PC-3 (cell line): ENCODE data around the gene FILIP1L. TPM values are rescaled to one million over a fixed set of nuclear protein-coding genes. Genes with fewer than 3 reads are reported as not detected.

Source experiments
- ATAC-seq: fragments of 200-7000 bp; cut with Tn5 transposase; 2 replicates; pipeline ENCODE4 v1.9.1; 2020; ENCODE audit warnings: mild to moderate bottlenecking, moderate library complexity
- BruUV-seq: library from RNA; stranded (reverse); fragments of 400-500 nt; replicated peaks from 2 replicates; lab custom pipeline; 2021; lab: Mats Ljungman, UMichigan
- CTCF ChIA-PET: fragments of 300-600 bp; sonication (Branson Sonifier 250); formaldehyde crosslinking; loops from one replicate; lab custom pipeline; 2022; ENCODE audit warnings: antibody characterized with exemption; lab: Charles Lee
- POLR2A ChIA-PET: fragments of 300-600 bp; sonication (Branson Sonifier 250); formaldehyde crosslinking; loops from one replicate; lab custom pipeline; 2022; ENCODE audit warnings: antibody characterized with exemption; ENCODE audit not compliant: unreplicated experiment; lab: Charles Lee
- DNase-seq: peaks from one replicate; pipeline ENCODE4 v3.0.0-alpha.2; 2015
- H2AFZ ChIP-seq: fragments of 300-600 bp; sonication (generic); 2 replicates; pipeline ENCODE4 v1.6.0; 2016; ENCODE audit warnings: antibody characterized with exemption, low read length
- H3F3A ChIP-seq: fragments of 300-600 bp; sonication (generic); one replicate; pipeline ENCODE4 v1.6.0; 2017; ENCODE audit warnings: antibody characterized with exemption, low read length, control low read depth, mild to moderate bottlenecking; ENCODE audit not compliant: unreplicated experiment
- H3K27ac ChIP-seq: fragments of 300-600 bp; sonication (generic); 2 replicates; pipeline ENCODE4 v1.5.1; 2016; ENCODE audit warnings: mild to moderate bottlenecking, low read length
- H3K27me3 ChIP-seq: fragments of 300-600 bp; sonication (generic); 2 replicates; pipeline ENCODE4 v1.6.1; 2016; ENCODE audit warnings: low read length, mixed read lengths
- H3K36me3 ChIP-seq: fragments of 300-600 bp; sonication (generic); 2 replicates; pipeline ENCODE4 v1.6.1; 2016; ENCODE audit warnings: low read depth, mixed run types, low read length, mixed read lengths
- H3K4me1 ChIP-seq: fragments of 300-600 bp; sonication (generic); 2 replicates; pipeline ENCODE4 v1.5.1; 2016; ENCODE audit warnings: low read length; ENCODE audit not compliant: insufficient read depth
- H3K4me2 ChIP-seq: fragments of 300-600 bp; sonication (generic); 2 replicates; pipeline ENCODE4 v1.6.0; 2016; ENCODE audit warnings: low read length
- H3K4me3 ChIP-seq: fragments of 300-600 bp; sonication (generic); 2 replicates; pipeline ENCODE4 v1.5.1; 2016; ENCODE audit warnings: mild to moderate bottlenecking, low read length, mixed read lengths
- H3K79me2 ChIP-seq: fragments of 300-600 bp; sonication (generic); 2 replicates; pipeline ENCODE4 v1.6.1; 2017; ENCODE audit warnings: low read length, mixed read lengths
- H3K9ac ChIP-seq: fragments of 300-600 bp; sonication (generic); 2 replicates; pipeline ENCODE4 v1.6.0; 2016; ENCODE audit warnings: mild to moderate bottlenecking, low read length
- H3K9me2 ChIP-seq: fragments of 300-600 bp; sonication (generic); replicated peaks from 2 replicates; pipeline ENCODE4 v1.6.1; 2016; ENCODE audit warnings: mixed run types, low read length, mixed read lengths
- H3K9me3 ChIP-seq: fragments of 300-600 bp; sonication (generic); 2 replicates; pipeline ENCODE4 v1.6.1; 2016; ENCODE audit warnings: low read length, mixed read lengths
- H4K20me1 ChIP-seq: fragments of 300-600 bp; sonication (generic); 2 replicates; pipeline ENCODE4 v1.6.1; 2016; ENCODE audit warnings: low read length, mixed read lengths
- EZH2 ChIP-seq: fragments of 300-600 bp; sonication (generic); IDR thresholded peaks from one replicate; pipeline ENCODE4 v1.6.1; 2017; ENCODE audit warnings: antibody characterized with exemption, mild to moderate bottlenecking, low read length; ENCODE audit not compliant: unreplicated experiment
- EZH2phosphoT487 ChIP-seq: fragments of 300-600 bp; sonication (generic); IDR thresholded peaks from 2 replicates; pipeline ENCODE4 v1.6.1; 2018; ENCODE audit warnings: mild to moderate bottlenecking, antibody characterized with exemption, low read length, borderline replicate concordance
- intact Hi-C: fragments of 100-400 bp; cut with micrococcal nuclease; formaldehyde crosslinking; loops from 2 replicates; pipeline ENCODE4 v1.9.0; 2023
- total RNA-seq: library from RNA; depleted of rRNA; stranded (reverse); fragments of >200 nt; gene quantifications from 2 replicates; pipeline ENCODE4 v1.2.3, GENCODE V29; 2014
- TF ChIP-seq, protein P1 (sequence below): fragments of 300-600 bp; sonication (generic); conservative IDR thresholded peaks from 2 replicates; pipeline ENCODE4 v1.5.1; 2017; ENCODE audit warnings: antibody characterized with exemption, low read depth, mild to moderate bottlenecking, low read length

FILIP1L gene
- total RNA-seq, 1 experiment from 2014 or later, result not detected

DNA sequence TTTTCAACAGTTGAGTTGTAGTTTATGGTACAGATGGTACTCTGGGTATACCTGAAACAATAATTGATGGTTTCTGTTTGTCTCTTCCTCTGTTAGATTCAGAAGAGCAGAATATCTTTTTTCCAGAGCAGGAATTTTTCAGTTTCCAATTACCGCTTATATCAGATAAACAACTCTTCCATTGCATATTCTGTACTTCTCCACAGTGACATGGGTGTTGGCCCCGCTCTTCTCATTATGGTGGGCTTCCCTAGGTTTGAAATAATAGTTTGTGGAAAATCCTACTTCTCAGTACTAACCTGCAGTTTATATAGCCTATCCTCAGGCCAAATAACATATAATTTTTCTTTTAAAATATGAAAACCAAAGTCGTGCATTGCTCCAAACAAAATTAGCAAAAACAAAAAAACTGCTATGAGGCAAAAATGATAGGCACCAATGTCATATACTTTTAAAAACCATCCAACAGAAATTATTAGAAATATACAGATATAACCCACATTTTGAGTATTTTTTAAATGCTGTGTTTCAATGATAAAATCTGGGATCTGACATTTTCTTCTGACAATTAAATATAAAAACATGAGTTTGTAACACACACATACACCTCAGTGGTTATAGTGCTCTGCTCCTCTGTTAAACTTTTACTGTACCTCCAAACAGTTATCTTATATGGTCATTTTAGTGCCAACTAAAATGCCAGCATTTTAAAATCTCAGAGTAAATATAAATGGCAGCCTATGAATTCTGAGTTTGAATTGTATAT lies 239.9 kb downstream of the FILIP1L start:
- H3K9me3 ChIP-seq, result no peaks in the 10 kb centered on the region
- no peak for DNase-seq
- H3K4me3 ChIP-seq, result no peak overlapping the region
- peaks cover 29% of the 10 kb centered on the region for H3K79me2 ChIP-seq
- TF ChIP-seq, protein P1, sequence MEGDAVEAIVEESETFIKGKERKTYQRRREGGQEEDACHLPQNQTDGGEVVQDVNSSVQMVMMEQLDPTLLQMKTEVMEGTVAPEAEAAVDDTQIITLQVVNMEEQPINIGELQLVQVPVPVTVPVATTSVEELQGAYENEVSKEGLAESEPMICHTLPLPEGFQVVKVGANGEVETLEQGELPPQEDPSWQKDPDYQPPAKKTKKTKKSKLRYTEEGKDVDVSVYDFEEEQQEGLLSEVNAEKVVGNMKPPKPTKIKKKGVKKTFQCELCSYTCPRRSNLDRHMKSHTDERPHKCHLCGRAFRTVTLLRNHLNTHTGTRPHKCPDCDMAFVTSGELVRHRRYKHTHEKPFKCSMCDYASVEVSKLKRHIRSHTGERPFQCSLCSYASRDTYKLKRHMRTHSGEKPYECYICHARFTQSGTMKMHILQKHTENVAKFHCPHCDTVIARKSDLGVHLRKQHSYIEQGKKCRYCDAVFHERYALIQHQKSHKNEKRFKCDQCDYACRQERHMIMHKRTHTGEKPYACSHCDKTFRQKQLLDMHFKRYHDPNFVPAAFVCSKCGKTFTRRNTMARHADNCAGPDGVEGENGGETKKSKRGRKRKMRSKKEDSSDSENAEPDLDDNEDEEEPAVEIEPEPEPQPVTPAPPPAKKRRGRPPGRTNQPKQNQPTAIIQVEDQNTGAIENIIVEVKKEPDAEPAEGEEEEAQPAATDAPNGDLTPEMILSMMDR, result no peak
- TF ChIP-seq EZH2, result no peak
- TF ChIP-seq EZH2phosphoT487, result no peak
- H3K4me1 ChIP-seq, result peaks cover 24% of the 10 kb centered on the region
- H3K27me3 ChIP-seq, result no peaks in the 10 kb centered on the region
- BruUV-seq, result no TSS peak
- H3K36me3 ChIP-seq, result no peaks in the 10 kb centered on the region
- H3K9ac ChIP-seq, result no peak overlapping the region
- H4K20me1 ChIP-seq, result no peaks in the 10 kb centered on the region
- no peaks in the 10 kb centered on the region for H3K9me2 ChIP-seq
- ChIA-PET POLR2A (no interaction called here), CTCF (no interaction called here)
- no peak for ATAC-seq
- no peak overlapping the region for H2AFZ ChIP-seq
- no peak overlapping the region for H3K4me2 ChIP-seq
- H3F3A ChIP-seq, result no peaks in the 10 kb centered on the region
- intact Hi-C loops, result no loop called here
- no peak overlapping the region for H3K27ac ChIP-seq

DNA sequence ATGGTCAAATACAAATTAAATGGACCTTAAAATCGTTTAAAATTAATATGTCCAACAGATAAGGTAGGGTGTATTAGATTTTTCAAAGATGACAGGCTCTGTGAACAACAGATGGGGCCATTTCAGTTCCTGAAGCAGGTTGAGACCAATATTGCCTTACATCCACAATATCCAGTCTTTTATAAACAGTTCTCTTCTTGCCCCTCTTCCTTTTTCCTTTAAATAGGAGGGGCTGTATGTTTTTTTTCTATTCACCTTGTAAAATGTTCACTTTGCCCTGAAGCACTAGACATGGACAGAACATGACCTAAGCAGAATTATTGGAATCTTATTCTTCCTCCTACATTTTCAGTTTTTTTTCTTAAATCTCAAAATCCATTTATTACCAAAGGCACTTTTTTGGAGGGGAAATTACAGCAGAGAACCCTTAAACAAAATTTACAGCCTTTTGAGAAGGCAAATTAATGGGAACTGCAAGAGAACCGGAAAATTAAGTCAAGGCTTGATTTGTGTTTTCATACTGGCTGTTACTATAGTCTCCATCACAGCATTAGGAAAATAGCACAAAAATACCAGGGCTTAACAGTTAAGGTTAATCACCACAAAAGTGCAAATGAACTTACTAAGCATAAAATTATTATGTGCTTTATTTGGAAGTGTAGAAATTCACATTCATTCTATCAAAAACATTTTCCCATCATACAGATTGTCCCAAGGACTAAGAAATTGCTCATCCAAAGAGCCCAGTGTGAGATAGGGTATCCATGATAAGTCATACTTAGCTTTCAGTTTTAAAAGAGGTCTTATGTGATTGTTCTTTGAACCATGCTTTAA lies 240.8 kb downstream of the FILIP1L start:
- Histone ChIP-seq H3K4me2 (no peak overlapping the region), H3K27me3 (no peaks in the 10 kb centered on the region), H4K20me1 (no peaks in the 10 kb centered on the region), H3K36me3 (no peaks in the 10 kb centered on the region), H2AFZ (no peak overlapping the region), H3K27ac (no peak overlapping the region), H3F3A (no peaks in the 10 kb centered on the region), H3K4me1 (peaks cover 24% of the 10 kb centered on the region), H3K4me3 (no peak overlapping the region), H3K79me2 (peaks cover 23% of the 10 kb centered on the region; the same call in 1 of the 2 replicates), H3K9ac (no peak overlapping the region), H3K9me2 (no peaks in the 10 kb centered on the region), H3K9me3 (no peaks in the 10 kb centered on the region)
- no peak for TF ChIP-seq EZH2
- no peak for TF ChIP-seq EZH2phosphoT487
- TF ChIP-seq, protein P1, result no peak
- CTCF ChIA-PET, result no interaction called here
- POLR2A ChIA-PET, result no interaction called here
- no peak for ATAC-seq
- intact Hi-C loops, result no loop called here
- BruUV-seq, result no TSS peak
- no peak for DNase-seq

DNA sequence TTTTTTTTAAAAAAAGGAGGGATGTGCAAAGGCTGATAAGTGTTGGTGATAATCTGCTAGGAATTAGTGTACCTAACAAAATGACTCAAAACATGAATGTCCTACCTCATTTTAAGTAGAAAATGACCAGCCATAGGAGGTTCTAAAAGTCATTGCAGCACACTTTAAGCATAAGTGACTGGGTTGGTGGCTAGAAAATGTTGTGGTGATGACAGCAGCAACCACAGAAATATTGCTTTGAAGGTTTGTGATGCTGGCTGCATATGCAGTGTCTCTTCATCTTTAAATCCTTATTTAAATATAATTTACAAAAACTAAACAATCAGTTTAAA lies 241.4 kb downstream of the FILIP1L start:
- ChIA-PET POLR2A (no interaction called here), CTCF (no interaction called here)
- BruUV-seq, result no TSS peak
- no peak overlapping the region for H3K9ac ChIP-seq
- no peaks in the 10 kb centered on the region for H3K9me3 ChIP-seq
- intact Hi-C loops, result no loop called here
- no peak overlapping the region for H3K27ac ChIP-seq
- no peak overlapping the region for H2AFZ ChIP-seq
- no peaks in the 10 kb centered on the region for H4K20me1 ChIP-seq
- no peaks in the 10 kb centered on the region for H3K36me3 ChIP-seq
- H3K27me3 ChIP-seq, result no peaks in the 10 kb centered on the region
- no peaks in the 10 kb centered on the region for H3F3A ChIP-seq
- H3K9me2 ChIP-seq, result no peaks in the 10 kb centered on the region
- H3K4me3 ChIP-seq, result no peak overlapping the region
- H3K79me2 ChIP-seq, result peaks cover 24% of the 10 kb centered on the region
- DNase-seq (no peak), ATAC-seq (no peak)
- H3K4me1 ChIP-seq, result peaks cover 20% of the 10 kb centered on the region
- no peak overlapping the region for H3K4me2 ChIP-seq
- TF ChIP-seq, protein P1, result no peak
- TF ChIP-seq EZH2phosphoT487 (no peak), EZH2 (no peak)
